GM12801 (cell line): ENCODE measurements around the gene ACOT11.

Experiments
- CTCF ChIP-seq: IDR thresholded peaks from one replicate; pipeline ENCODE4 v1.5.1; 2011; ENCODE audit warnings: control low read depth; ENCODE audit not compliant: insufficient read length; ENCODE audit errors: extremely low read depth

The ACOT11 gene

GRCh38 chr1:54588377-54588776, 40.3 kb downstream of the ACOT11 start:
- no peak for TF ChIP-seq CTCF

GRCh38 chr1:54591127-54591756, 43.2 kb downstream of the ACOT11 start:
- TF ChIP-seq CTCF = no peak

GRCh38 chr1:54593571-54594160, 45.6 kb downstream of the ACOT11 start:
- no peak for TF ChIP-seq CTCF

- no peak for TF ChIP-seq CTCF
Observed at GRCh38 chr1:54594463-54594862, 46.4 kb downstream of the ACOT11 start.

- TF ChIP-seq CTCF = no peak
Observed at GRCh38 chr1:54595956-54596498, 48.0 kb downstream of the ACOT11 start.

- TF ChIP-seq CTCF = no peak
Observed at GRCh38 chr1:54596756-54597155, 48.7 kb downstream of the ACOT11 start.

GRCh38 chr1:54597455-54598030, 49.5 kb downstream of the ACOT11 start:
- TF ChIP-seq CTCF = no peak
